ENCODE results near the gene PUDP.

Gene PUDP

DNA sequence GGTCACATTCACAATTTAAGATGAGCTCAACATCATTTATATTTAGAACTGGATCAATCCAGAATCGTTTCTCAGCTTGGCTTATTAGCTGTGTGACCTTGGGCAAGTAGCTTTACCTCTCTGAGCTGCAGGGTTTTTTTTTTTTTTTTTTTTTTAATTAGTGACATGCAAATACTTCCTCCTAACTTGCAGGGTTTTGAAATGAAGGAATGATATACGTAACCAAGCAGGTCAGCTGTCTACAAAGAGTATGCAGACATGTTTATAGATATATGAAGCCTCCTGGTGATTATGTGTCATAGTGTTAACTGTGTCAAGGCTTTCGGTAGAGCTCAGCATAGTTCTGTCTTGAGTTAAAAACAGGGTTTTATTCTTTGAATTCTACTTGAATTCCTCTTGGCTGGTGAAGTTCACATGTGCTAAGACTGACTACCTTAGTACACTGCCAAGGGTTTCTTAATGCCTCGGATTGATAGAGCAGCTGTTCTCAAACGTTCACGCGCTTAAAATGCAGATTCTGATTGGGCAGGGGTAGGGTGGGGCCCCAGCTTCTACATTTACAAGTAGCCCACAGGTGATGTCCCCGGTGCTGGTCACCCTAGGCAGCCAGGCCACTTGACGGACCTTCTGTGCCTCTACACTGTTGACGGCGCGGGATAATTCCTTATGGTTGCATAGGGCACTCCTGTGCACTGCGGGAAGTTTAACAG is 1.1 kb downstream of the PUDP start:
- TF ChIP-seq, protein P1, sequence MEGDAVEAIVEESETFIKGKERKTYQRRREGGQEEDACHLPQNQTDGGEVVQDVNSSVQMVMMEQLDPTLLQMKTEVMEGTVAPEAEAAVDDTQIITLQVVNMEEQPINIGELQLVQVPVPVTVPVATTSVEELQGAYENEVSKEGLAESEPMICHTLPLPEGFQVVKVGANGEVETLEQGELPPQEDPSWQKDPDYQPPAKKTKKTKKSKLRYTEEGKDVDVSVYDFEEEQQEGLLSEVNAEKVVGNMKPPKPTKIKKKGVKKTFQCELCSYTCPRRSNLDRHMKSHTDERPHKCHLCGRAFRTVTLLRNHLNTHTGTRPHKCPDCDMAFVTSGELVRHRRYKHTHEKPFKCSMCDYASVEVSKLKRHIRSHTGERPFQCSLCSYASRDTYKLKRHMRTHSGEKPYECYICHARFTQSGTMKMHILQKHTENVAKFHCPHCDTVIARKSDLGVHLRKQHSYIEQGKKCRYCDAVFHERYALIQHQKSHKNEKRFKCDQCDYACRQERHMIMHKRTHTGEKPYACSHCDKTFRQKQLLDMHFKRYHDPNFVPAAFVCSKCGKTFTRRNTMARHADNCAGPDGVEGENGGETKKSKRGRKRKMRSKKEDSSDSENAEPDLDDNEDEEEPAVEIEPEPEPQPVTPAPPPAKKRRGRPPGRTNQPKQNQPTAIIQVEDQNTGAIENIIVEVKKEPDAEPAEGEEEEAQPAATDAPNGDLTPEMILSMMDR (IDR thresholded peaks at IDR 0.05): no peak

DNA sequence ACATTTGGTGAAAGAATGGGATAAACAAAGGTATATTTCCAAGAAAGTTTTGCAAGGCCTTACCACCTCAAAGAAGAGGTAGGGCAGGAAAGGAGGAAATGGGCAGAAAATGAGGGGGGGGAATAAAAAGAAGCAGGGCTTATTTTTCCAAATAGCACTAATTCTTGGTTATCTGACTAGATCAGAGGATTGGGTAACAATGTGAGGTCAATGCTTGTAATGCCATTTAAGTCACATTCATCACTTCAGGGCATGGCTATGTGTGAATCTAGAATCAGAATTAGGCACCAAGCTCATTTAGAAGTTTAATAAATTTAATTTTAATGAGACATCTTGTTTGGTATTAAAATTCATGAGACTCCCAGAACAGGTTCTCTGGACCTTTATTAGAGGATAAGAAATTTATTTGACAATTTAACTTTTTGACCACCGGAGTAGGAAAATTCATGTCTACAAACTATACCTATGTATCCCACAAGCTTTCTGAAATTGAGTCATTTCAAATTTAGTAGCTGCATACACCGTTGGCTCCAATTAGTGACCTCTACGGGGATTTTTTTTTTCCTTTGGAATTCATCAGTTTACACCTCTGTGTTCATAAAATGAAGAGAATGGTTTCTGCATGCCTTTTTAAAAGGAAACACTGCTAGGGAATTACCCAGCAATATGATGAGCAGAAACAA is 1.8 kb downstream of the PUDP start:
- TF ChIP-seq, protein P1 (IDR thresholded peaks at IDR 0.05): no peak

DNA sequence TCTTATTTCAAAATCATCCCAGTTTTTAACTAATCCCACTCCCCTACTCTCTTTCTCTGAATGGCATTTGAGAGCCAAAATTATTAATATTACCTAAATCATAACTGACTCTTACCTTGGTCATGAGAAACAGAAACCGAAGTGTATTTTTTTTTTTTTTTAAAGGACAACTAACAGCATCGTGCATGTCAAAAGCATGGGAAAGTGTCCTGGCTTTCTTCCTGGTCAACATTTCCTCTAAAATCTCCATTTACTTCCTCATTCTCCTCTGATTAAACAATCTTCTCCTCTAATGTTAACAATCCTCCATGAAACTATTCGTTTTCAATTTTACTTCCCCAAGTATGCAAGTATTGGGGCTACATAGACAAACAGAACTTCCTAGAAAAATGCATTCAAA is 2.5 kb downstream of the PUDP start:
- TF ChIP-seq, protein P1 (IDR thresholded peaks at IDR 0.05): no peak

DNA sequence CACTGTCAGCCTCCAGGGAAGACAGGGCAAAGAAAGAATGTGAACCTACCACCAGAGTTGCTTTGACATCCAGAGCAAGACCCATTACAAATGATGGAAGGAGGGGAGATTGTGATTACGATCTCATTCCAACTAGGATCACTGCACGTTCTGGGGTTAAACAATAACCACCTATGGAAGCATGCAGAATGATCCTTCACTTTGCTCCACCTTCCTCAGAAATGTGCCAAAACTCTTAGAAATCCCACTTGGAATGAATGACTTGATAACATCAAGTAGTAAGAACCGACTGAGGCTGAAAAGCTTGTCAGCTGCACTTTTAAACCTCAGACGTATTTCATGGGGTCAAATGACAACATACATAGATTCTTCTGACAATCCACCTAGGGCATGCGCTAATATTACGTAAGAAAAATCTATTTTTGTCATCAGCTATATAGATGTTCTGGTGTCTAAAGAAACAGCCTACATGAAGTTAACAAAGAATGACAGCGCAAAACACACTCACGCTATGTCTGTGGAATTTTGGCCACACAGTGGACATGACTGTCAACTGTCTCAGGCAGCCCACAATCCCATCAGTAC is 3.9 kb downstream of the PUDP start:
- TF ChIP-seq, protein P1 (IDR thresholded peaks at IDR 0.05): no peak

DNA sequence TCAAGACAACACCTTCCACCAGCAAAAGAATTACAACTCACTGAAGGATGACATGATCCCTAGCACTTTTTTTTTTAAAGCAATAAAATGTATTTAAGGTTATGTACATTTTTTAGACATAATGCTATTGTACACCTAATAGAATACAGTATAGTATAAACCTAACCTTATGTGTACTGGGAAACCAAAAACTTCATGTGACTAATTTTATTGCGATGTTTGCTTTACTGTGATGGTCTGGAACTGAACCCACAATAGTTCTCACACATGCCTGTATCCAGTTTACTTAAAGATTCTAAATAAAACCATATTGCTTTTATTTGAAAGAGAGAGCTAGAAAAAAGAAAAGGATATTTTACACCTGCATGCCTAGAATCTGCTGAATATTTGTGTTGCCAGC is 4.9 kb downstream of the PUDP start:
- TF ChIP-seq, protein P1 (IDR thresholded peaks at IDR 0.05): no peak

DNA sequence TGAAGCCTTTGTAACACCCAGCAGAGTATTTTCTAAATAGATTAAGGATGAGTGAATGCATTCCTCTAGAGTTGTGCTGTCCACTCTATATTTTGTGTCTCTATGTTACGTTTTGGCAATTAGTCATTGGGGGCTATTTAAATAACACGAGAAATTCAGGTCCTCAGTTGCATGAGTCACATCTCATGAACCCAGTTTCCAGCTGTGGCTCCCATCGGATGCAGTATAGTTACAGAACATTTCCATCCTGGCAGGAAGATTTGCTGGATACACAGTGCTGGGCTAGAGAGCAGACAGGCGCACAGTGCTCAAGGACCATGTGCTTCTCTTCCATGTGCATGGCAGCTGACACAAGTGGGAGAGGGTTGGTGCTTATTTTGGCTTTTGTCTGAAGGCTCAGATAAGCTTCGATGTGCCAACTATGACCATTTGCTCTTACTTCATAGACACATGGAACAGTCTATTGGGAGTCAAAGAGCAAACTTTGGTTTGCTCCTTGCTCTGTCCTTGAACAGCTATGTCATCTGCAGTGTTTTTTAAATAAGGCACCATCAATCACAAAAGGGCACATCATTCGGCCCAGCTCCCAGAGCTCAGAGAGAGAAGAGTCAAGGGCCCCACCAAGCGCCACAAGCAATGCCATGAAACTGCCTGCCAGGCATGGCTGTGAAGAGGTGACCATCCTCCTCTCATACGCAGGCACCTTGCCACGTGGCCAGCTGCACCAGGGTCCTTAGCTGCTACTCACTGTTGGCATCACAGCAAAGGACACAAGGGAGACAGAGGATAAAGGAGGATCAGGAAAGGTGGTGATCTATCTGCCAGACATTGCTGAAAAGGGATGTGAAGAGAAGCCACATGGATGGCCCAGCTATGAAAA is 8.5 kb downstream of the PUDP start:
- TF ChIP-seq, protein P1 (IDR thresholded peaks at IDR 0.05): no peak

DNA sequence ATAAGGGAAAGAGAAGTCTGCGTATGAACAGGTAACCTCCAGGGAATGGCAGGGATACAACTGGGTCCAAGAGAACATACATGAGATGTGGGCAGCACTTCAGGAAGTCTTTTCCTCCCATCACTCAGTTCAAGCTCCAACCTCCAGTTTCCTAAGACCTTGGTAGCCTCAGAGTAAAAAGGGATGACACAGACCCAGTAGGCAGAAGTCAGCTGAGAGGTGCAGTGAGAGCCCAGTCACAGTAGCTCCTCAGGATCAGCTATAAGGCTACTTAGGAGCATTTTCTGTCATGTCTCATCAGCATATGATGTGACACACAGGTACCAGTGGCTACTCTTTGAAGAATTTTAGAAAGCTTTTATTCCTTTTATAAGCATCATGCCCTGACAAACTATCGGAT is 13.0 kb downstream of the PUDP start:
- TF ChIP-seq, protein P1 (IDR thresholded peaks at IDR 0.05): no peak
